Measurements from ENCODE around the gene SELENON. TPM values are rescaled to one million over a fixed set of nuclear protein-coding genes. Genes with fewer than 3 reads are reported as not detected.

SELENON gene
- total and polyA plus RNA-seq, 2 experiments from 2014 or later: 111 to 123 TPM

DNA sequence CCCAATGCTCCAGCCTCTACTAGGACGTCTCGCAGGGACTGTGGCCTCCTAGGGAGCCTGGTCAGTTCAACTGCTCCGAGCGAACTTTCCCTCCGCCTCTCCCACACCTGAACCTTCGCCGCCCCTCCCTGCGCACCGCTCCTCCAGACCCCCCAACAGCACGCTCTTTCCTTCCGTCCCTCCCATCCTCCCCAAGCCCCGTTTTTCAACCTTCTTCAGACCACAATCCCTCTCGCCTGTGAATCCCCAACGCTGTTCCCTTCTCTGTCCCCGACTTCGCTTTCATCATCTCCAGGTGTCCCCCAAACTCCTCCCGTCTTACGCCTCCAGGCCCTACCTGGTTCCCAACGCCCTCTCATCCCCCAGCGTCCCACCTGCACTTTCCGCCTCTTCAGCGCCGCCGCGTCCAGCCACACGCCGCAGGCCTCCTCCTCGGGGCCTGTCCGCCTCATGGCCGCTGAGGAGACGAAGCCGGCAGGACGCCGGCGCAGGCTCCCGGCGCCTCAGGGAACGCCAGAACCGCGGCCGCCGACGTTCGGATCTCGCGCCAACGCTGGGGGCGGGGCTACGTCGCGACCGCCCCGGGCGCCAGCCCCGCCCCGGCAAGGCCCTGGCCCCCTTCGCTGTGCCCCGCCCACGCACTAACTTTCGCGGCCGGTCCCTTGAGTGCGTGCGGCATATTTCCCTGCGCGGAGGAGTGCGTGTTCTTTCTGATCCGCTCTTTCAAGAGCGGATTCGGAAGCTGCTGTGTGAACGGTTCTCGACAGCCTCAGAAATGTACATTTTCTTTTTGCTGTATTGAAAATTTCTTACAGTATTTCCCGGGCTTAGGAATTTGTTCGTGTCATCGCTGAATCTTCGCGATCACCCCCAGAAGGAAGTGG lies 59.2 kb downstream of the SELENON start, which contains the start of gene AUNIP:
AUNIP (minus strand) TSS at position 552 of the 884 bp plus-strand sequence; CDS start at position 452, 100 bp downstream.
- Histone ChIP-seq H3K4me3 (peak within 1 kb of the TSS; percentile 43), H3K36me3 (no peaks in the 10 kb centered on the region), H3K4me1 (ENCODE audit: low read depth) (peaks cover 4% of the 10 kb centered on the region), H3K9me3 (ENCODE audit: low read depth) (no peaks in the 10 kb centered on the region), H3K27ac (peak within 1 kb of the TSS; percentile 28), H3K27me3 (no peaks in the 10 kb centered on the region)
- peak; percentile 92 to 94 for DNase-seq (ENCODE audit: low read depth in 1 of 2, low spot score in 1 of 2)
- TF ChIP-seq, protein P1, sequence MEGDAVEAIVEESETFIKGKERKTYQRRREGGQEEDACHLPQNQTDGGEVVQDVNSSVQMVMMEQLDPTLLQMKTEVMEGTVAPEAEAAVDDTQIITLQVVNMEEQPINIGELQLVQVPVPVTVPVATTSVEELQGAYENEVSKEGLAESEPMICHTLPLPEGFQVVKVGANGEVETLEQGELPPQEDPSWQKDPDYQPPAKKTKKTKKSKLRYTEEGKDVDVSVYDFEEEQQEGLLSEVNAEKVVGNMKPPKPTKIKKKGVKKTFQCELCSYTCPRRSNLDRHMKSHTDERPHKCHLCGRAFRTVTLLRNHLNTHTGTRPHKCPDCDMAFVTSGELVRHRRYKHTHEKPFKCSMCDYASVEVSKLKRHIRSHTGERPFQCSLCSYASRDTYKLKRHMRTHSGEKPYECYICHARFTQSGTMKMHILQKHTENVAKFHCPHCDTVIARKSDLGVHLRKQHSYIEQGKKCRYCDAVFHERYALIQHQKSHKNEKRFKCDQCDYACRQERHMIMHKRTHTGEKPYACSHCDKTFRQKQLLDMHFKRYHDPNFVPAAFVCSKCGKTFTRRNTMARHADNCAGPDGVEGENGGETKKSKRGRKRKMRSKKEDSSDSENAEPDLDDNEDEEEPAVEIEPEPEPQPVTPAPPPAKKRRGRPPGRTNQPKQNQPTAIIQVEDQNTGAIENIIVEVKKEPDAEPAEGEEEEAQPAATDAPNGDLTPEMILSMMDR (IDR thresholded peaks at IDR 0.05; ENCODE audit: low read depth, low read length): no peak

DNA sequence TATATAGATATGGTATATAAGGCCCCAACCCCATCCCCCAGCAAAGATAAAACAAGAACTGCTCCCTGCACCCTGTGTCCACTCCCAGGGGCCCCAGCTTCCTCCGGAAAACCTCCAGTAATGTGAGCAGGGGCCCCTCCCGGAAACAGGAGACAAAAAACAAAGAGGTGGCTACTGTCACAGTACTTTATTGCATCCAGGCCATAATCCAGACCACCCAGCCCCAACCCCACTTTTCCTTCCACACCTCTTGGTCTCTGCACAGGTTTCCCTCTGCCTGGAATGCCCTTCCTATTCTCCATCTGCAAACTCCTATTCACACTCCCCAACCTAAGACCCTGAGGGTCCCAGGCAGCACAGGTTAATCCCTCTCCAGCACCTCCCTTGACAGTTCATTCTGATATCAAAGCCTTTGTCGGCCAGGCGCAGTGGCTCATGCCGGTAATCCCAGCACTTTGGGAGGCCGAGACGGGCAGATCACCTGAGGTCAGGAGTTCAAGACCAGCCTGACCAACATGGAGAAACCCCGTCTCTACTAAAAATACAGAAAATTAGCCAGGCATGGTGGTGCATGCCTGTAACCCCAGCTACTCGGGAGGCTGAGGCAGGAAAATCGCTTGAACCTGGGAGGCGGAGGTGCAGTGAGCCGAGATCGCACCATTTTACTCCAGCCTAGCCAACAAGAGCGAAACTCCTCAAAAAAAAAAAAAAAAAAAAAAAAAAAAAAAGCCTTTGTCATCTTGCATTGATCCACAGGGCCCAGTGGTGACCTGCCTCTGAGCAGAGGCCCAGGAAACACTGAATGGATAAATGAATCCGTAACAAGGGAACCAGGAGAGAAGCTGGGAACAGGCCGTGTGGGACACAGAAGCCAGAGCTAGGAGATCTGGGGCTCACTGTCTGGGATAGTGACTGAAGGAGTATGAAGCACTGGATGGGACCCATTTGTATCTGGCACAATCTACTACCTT lies 61.6 kb downstream of the SELENON start:
- Histone ChIP-seq H3K27ac (peak overlapping the region; percentile 0), H3K4me1 (ENCODE audit: low read depth) (no peaks in the 10 kb centered on the region), H3K36me3 (no peaks in the 10 kb centered on the region), H3K9me3 (ENCODE audit: low read depth) (no peaks in the 10 kb centered on the region), H3K4me3 (no peak overlapping the region), H3K27me3 (no peaks in the 10 kb centered on the region)
- DNase-seq (ENCODE audit: low read depth in 1 of 2, low spot score in 1 of 2): no peak
- TF ChIP-seq, protein P1 (IDR thresholded peaks at IDR 0.05; ENCODE audit: low read depth, low read length): no peak

DNA sequence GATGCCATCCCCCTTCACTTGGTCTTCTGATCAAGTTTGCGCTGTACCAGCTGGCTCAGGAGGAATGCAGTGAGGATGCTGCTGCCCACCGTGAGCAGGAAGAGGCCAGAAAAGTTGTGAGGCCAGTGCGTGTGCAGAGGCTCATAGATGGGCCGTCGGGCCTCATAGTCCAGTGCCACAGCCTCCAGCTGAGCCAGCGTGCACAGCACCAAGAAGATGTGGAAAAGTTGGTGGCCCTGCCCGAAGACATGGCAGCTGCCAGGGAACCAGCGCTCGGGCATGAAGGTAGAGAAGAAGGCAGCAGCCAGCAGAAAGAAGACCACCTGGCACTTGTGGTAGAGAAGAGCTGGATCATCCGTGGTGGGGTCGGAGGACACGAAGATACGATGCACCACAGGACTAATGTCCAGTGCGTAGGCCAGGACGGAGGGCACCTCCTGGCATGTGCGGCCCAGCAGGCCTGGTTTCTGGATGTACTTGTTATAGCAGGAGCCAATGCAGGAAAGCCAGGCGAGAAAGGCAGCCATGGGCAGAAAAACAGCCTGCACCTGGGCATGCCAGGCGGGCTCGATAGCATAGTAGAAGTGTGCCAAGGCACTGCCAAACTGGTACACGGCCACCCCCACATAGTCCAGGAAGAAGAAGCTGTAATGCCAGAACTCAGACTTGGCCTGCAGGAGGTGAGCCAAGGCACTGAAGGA lies 62.9 kb downstream of the SELENON start:
- Histone ChIP-seq H3K9me3 (ENCODE audit: low read depth) (no peaks in the 10 kb centered on the region), H3K27ac (no peak overlapping the region), H3K4me1 (ENCODE audit: low read depth) (no peaks in the 10 kb centered on the region), H3K36me3 (no peaks in the 10 kb centered on the region), H3K27me3 (no peaks in the 10 kb centered on the region), H3K4me3 (no peak overlapping the region)
- TF ChIP-seq, protein P1 (IDR thresholded peaks at IDR 0.05; ENCODE audit: low read depth, low read length): no peak
- DNase-seq (ENCODE audit: low read depth in 1 of 2, low spot score in 1 of 2): no peak

DNA sequence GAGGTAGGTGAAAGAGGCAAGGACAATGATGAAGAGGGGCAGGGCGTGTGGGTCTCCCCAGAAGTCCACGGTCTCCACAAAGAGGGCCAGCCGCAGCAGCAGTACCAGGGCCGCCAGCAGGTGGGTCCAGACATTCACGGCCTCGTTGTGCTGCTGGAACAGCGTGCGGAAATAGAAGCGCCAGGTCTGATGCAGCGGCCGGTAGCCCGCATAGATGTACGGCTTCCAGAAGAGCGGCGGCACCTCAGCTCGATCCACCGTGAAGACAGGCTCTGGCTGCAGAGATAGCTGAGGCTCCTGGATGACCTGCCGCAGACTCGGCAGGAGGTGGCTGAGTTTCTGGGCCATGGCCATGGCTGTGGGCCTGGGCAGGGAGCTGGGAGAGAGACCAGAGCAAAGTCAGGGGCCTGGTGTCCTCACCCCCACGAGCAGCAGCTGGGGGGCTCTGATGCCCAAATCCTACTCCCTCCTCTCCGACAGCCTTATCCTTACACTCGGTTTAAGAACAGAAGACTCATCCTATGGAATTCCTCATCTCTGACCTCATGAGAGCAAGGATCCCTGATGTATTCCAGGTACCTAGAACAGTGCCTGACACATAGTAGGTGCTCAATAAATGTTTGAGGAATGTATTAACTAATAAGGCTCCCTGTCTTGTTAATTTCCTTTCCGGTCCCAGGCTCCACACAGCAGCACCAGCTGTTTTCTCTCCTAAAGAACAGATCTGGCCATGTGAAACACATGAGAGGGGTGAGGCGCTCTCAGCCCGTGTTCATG lies 63.7 kb downstream of the SELENON start:
- no peaks in the 10 kb centered on the region for H3K4me1 ChIP-seq (ENCODE audit: low read depth)
- H3K36me3 ChIP-seq: no peaks in the 10 kb centered on the region
- H3K4me3 ChIP-seq: no peak overlapping the region
- H3K9me3 ChIP-seq (ENCODE audit: low read depth): no peaks in the 10 kb centered on the region
- no peak for DNase-seq (ENCODE audit: low read depth in 1 of 2, low spot score in 1 of 2)
- TF ChIP-seq, protein P1 (IDR thresholded peaks at IDR 0.05; ENCODE audit: low read depth, low read length): no peak
- H3K27ac ChIP-seq: no peak overlapping the region
- H3K27me3 ChIP-seq: no peaks in the 10 kb centered on the region

Measured in cardiac muscle cell (in vitro differentiated cells and primary cell).